Activated T-helper 2 cell treated with anti-CD3 and anti-CD28 coated beads, Interferon-gamma antibody, Interleukin-2, Interleukin-4, amounts not matched to agents 10 μg/mL and 5 μg/mL and 100 μg/mL, durations not matched to agents 14 hours and 24 hours and 36 hours (primary cell): ENCODE measurements around the gene CCDC187. TPM values are rescaled to one million over a fixed set of nuclear protein-coding genes. Genes with fewer than 3 reads are reported as not detected.

Source experiments
- DNase-seq: peaks from one replicate; pipeline ENCODE4 v3.0.0; 2021; ENCODE audit warnings: low spot score
- H3K27ac Mint-ChIP-seq: one replicate; pipeline ENCODE4 v1.8.0; 2021; ENCODE audit warnings: mixed read lengths
- H3K27me3 Mint-ChIP-seq: one replicate; pipeline ENCODE4 v1.8.0; 2021; ENCODE audit warnings: low read depth, mixed read lengths
- H3K36me3 Mint-ChIP-seq: one replicate; pipeline ENCODE4 v1.8.0; 2021; ENCODE audit warnings: low read depth, mixed read lengths
- H3K4me1 Mint-ChIP-seq: one replicate; pipeline ENCODE4 v1.8.0; 2021; ENCODE audit warnings: low read depth, mixed read lengths
- H3K4me3 Mint-ChIP-seq: one replicate; pipeline ENCODE4 v1.8.0; 2021; ENCODE audit warnings: low read depth, mild to moderate bottlenecking, moderate library complexity, mixed read lengths
- H3K9me3 Mint-ChIP-seq: one replicate; pipeline ENCODE4 v1.8.0; 2021; ENCODE audit warnings: mixed read lengths
- intact Hi-C: fragments of 100-400 bp; cut with micrococcal nuclease; formaldehyde crosslinking; loops from one replicate; pipeline ENCODE4 v1.15.1; 2023
- total RNA-seq: library from RNA; stranded (reverse); gene quantifications from 2 replicates; pipeline ENCODE4 v1.2.3, GENCODE V29; 2022

The CCDC187 gene
- total RNA-seq, 1 donor from 2014 or later: not detected

- H3K36me3 Mint-ChIP-seq: no peaks in the 10 kb centered on the region
- H3K27ac Mint-ChIP-seq: no peak overlapping the region
- no peak overlapping the region for H3K4me3 Mint-ChIP-seq
- intact Hi-C loops: no loop called here
- H3K4me1 Mint-ChIP-seq: no peaks in the 10 kb centered on the region
- DNase-seq: no peak
- no peaks in the 10 kb centered on the region for H3K9me3 Mint-ChIP-seq
- H3K27me3 Mint-ChIP-seq: no peaks in the 10 kb centered on the region
Measured at GRCh38 chr9:136336156-136336870, 32.4 kb upstream of the CCDC187 start.

- no peaks in the 10 kb centered on the region for H3K9me3 Mint-ChIP-seq
- no peak overlapping the region for H3K4me3 Mint-ChIP-seq
- H3K27me3 Mint-ChIP-seq: no peaks in the 10 kb centered on the region
- no peak for DNase-seq
- H3K4me1 Mint-ChIP-seq: no peaks in the 10 kb centered on the region
- no peak overlapping the region for H3K27ac Mint-ChIP-seq
- H3K36me3 Mint-ChIP-seq: no peaks in the 10 kb centered on the region
- intact Hi-C loops: no loop called here
Measured at GRCh38 chr9:136335296-136336155, 31.6 kb upstream of the CCDC187 start.

- intact Hi-C loops: no loop called here
- DNase-seq: no peak
- no peak overlapping the region for H3K4me3 Mint-ChIP-seq
- no peaks in the 10 kb centered on the region for H3K27me3 Mint-ChIP-seq
- H3K4me1 Mint-ChIP-seq: no peaks in the 10 kb centered on the region
- H3K27ac Mint-ChIP-seq: no peak overlapping the region
- H3K9me3 Mint-ChIP-seq: no peaks in the 10 kb centered on the region
- H3K36me3 Mint-ChIP-seq: no peaks in the 10 kb centered on the region
Measured at GRCh38 chr9:136334541-136334940, 30.6 kb upstream of the CCDC187 start.

- no peaks in the 10 kb centered on the region for H3K9me3 Mint-ChIP-seq
- no peak overlapping the region for H3K4me3 Mint-ChIP-seq
- H3K4me1 Mint-ChIP-seq: peaks cover 4% of the 10 kb centered on the region
- no peaks in the 10 kb centered on the region for H3K27me3 Mint-ChIP-seq
- DNase-seq: no peak
- H3K27ac Mint-ChIP-seq: no peak overlapping the region
- intact Hi-C loops: no loop called here
- H3K36me3 Mint-ChIP-seq: no peaks in the 10 kb centered on the region
Measured at GRCh38 chr9:136333486-136333885, 29.6 kb upstream of the CCDC187 start.

GRCh38 chr9:136333045-136333444 is 29.2 kb upstream of the CCDC187 start:
- Mint-ChIP-seq H3K9me3 (no peaks in the 10 kb centered on the region), H3K27me3 (no peaks in the 10 kb centered on the region), H3K4me1 (peaks cover 5% of the 10 kb centered on the region), H3K27ac (no peak overlapping the region), H3K36me3 (no peaks in the 10 kb centered on the region), H3K4me3 (no peak overlapping the region)
- DNase-seq: no peak
- intact Hi-C loops: no loop called here

GRCh38 chr9:136332482-136332983 is 28.6 kb upstream of the CCDC187 start:
- no peak for DNase-seq
- Mint-ChIP-seq H3K36me3 (no peaks in the 10 kb centered on the region), H3K9me3 (no peaks in the 10 kb centered on the region), H3K4me1 (peaks cover 5% of the 10 kb centered on the region), H3K27ac (no peak overlapping the region), H3K27me3 (no peaks in the 10 kb centered on the region), H3K4me3 (no peak overlapping the region)
- intact Hi-C loops: no loop called here

GRCh38 chr9:136331556-136332481 is 27.9 kb upstream of the CCDC187 start:
- DNase-seq: no peak
- Mint-ChIP-seq H3K9me3 (no peaks in the 10 kb centered on the region), H3K4me3 (no peak overlapping the region), H3K27me3 (no peaks in the 10 kb centered on the region), H3K36me3 (no peaks in the 10 kb centered on the region), H3K27ac (no peak overlapping the region), H3K4me1 (peaks cover 5% of the 10 kb centered on the region)
- intact Hi-C loops: no loop called here

GRCh38 chr9:136331030-136331429 is 27.1 kb upstream of the CCDC187 start:
- peaks cover 5% of the 10 kb centered on the region for H3K4me1 Mint-ChIP-seq
- H3K9me3 Mint-ChIP-seq: no peaks in the 10 kb centered on the region
- DNase-seq: no peak
- no peaks in the 10 kb centered on the region for H3K36me3 Mint-ChIP-seq
- H3K27ac Mint-ChIP-seq: no peak overlapping the region
- H3K4me3 Mint-ChIP-seq: no peak overlapping the region
- H3K27me3 Mint-ChIP-seq: no peaks in the 10 kb centered on the region
- intact Hi-C loops: no loop called here

GRCh38 chr9:136330406-136330990 is 26.6 kb upstream of the CCDC187 start:
- DNase-seq: no peak
- intact Hi-C loops: no loop called here
- Mint-ChIP-seq H3K36me3 (no peaks in the 10 kb centered on the region), H3K4me1 (peaks cover 5% of the 10 kb centered on the region), H3K27me3 (no peaks in the 10 kb centered on the region), H3K4me3 (no peak overlapping the region), H3K27ac (no peak overlapping the region), H3K9me3 (no peaks in the 10 kb centered on the region)

GRCh38 chr9:136329636-136330405 is 25.9 kb upstream of the CCDC187 start:
- Mint-ChIP-seq H3K9me3 (no peaks in the 10 kb centered on the region), H3K27me3 (no peaks in the 10 kb centered on the region), H3K4me3 (no peak overlapping the region), H3K4me1 (peaks cover 5% of the 10 kb centered on the region), H3K36me3 (no peaks in the 10 kb centered on the region), H3K27ac (no peak overlapping the region)
- intact Hi-C loops: loop anchor here (10.0 kb wide), 1 partner anchor 75 kb away; the partner anchor contains the start of gene SNAPC4
- no peak for DNase-seq

GRCh38 chr9:136329211-136329627 is 25.3 kb upstream of the CCDC187 start:
- no peak overlapping the region for H3K4me3 Mint-ChIP-seq
- DNase-seq: no peak
- no peaks in the 10 kb centered on the region for H3K27me3 Mint-ChIP-seq
- peaks cover 5% of the 10 kb centered on the region for H3K4me1 Mint-ChIP-seq
- no peaks in the 10 kb centered on the region for H3K9me3 Mint-ChIP-seq
- intact Hi-C loops: loop anchor here (10.0 kb wide), 1 partner anchor 76 kb away; the partner anchor contains the start of gene SNAPC4
- H3K27ac Mint-ChIP-seq: no peak overlapping the region
- H3K36me3 Mint-ChIP-seq: no peaks in the 10 kb centered on the region
